HG02798 (cell line): ENCODE measurements around the gene NAA38.

Experiments used
- ATAC-seq: cut with Tn5 transposase; IDR thresholded peaks from one replicate; pipeline ENCODE4 v1.9.1; 2021; ENCODE audit warnings: mild to moderate bottlenecking; ENCODE audit not compliant: unreplicated experiment, poor library complexity

Gene NAA38

GRCh38 chr17:7854078-7854777 lies 3.1 kb downstream of the NAA38 start:
- no peak for ATAC-seq

GRCh38 chr17:7853691-7854038 lies 3.7 kb downstream of the NAA38 start:
- ATAC-seq, result no peak

- ATAC-seq, result no peak
These were observed 4.3 kb downstream of the NAA38 start for GRCh38 chr17:7852919-7853690.

GRCh38 chr17:7852262-7852670 lies 5.1 kb downstream of the NAA38 start:
- ATAC-seq, result no peak

- ATAC-seq, result peak; percentile 83
These were observed 5.7 kb downstream of the NAA38 start for GRCh38 chr17:7851438-7852261.

GRCh38 chr17:7850701-7851437 lies 6.5 kb downstream of the NAA38 start:
- ATAC-seq, result no peak

- ATAC-seq, result no peak
These were observed 7.4 kb downstream of the NAA38 start for GRCh38 chr17:7849751-7850504.

- no peak for ATAC-seq
These were observed 8.1 kb downstream of the NAA38 start for GRCh38 chr17:7849130-7849750.

GRCh38 chr17:7848739-7849129 lies 8.6 kb downstream of the NAA38 start:
- ATAC-seq, result no peak

- no peak for ATAC-seq
These were observed 9.2 kb downstream of the NAA38 start for GRCh38 chr17:7848131-7848579.

- ATAC-seq, result no peak
These were observed 10.3 kb downstream of the NAA38 start for GRCh38 chr17:7846765-7847661.

GRCh38 chr17:7846063-7846735 lies 11.2 kb downstream of the NAA38 start:
- no peak for ATAC-seq

- ATAC-seq, result no peak
These were observed 11.8 kb downstream of the NAA38 start for GRCh38 chr17:7845359-7846062.

- peak; percentile 53 for ATAC-seq
These were observed 12.8 kb downstream of the NAA38 start for GRCh38 chr17:7844292-7845154.

GRCh38 chr17:7843536-7844291 lies 13.6 kb downstream of the NAA38 start:
- peak; percentile 34 for ATAC-seq

- ATAC-seq, result no peak
These were observed 14.2 kb downstream of the NAA38 start for GRCh38 chr17:7843257-7843535.
